GM12874 (cell line): ENCODE data around the gene GALR2.

Experiments
- CTCF ChIP-seq: IDR thresholded peaks from 2 replicates; pipeline ENCODE4 v1.5.1; 2011; ENCODE audit warnings: low read depth, mild to moderate bottlenecking, control low read depth, low read length, moderate library complexity; ENCODE audit not compliant: insufficient read depth

GALR2 gene

GRCh38 chr17:76124582-76125390 lies 50.2 kb downstream of the GALR2 start:
- TF ChIP-seq CTCF = peak; percentile 50

DNA sequence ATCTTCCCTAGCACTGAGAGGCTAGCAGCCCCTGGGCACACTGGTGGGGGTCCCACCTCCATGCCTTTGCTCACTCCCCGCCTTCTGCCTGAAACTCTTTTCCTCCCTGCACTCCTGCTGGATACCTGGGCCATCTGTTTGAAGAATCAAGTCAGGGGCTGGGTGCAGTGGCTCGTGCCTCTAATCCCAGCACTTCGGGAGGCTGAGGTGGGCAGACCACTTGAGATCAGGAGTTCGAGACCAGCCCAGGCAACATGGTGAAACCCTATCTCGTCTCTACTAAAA lies 50.8 kb downstream of the GALR2 start:
- no peak for TF ChIP-seq CTCF

- no peak for TF ChIP-seq CTCF
Observed at GRCh38 chr17:76125922-76126321, 51.3 kb downstream of the GALR2 start.
